AG09319 (cell line): ENCODE measurements around the gene DNAH17.

Experiments used
- DNase-seq: peaks from one replicate; pipeline ENCODE4 v3.0.0-alpha.2; 2010; ENCODE audit warnings: low read depth; ENCODE audit errors: extremely low read depth
- CTCF ChIP-seq: IDR thresholded peaks from 2 replicates; pipeline ENCODE4 v1.5.1; 2011; ENCODE audit warnings: low read depth, mild to moderate bottlenecking, inconsistent platforms, low read length, moderate library complexity

The DNAH17 gene

GRCh38 chr17:78391051-78391431 lies 186.2 kb downstream of the DNAH17 start:
- TF ChIP-seq CTCF: no peak
- DNase-seq: no peak

- DNase-seq: peak; percentile 75
- TF ChIP-seq CTCF: no peak; the same call in 1 of the 2 replicates
Observed at GRCh38 chr17:78390241-78391050, 186.8 kb downstream of the DNAH17 start.

GRCh38 chr17:78387977-78388941 lies 188.9 kb downstream of the DNAH17 start:
- TF ChIP-seq CTCF: no peak
- DNase-seq: no peak

- TF ChIP-seq CTCF: no peak
- DNase-seq: no peak
Observed at GRCh38 chr17:78384479-78385175, 192.6 kb downstream of the DNAH17 start.

GRCh38 chr17:78383725-78384471 lies 193.3 kb downstream of the DNAH17 start:
- no peak; the same call in 1 of the 2 replicates for TF ChIP-seq CTCF
- peak; percentile 97 for DNase-seq

GRCh38 chr17:78381601-78382232 lies 195.5 kb downstream of the DNAH17 start:
- no peak for DNase-seq
- no peak for TF ChIP-seq CTCF
